HG03439 (cell line): Measurements from ENCODE around the gene PRSS8.
A peak's percentile ranks its signal among the peaks of the same experiment; 100 is the strongest.

Experiments used
- ATAC-seq: cut with Tn5 transposase; IDR thresholded peaks from one replicate; pipeline ENCODE4 v1.9.1; 2021; ENCODE audit warnings: mild to moderate bottlenecking, moderate library complexity; ENCODE audit not compliant: unreplicated experiment

PRSS8 gene

DNA sequence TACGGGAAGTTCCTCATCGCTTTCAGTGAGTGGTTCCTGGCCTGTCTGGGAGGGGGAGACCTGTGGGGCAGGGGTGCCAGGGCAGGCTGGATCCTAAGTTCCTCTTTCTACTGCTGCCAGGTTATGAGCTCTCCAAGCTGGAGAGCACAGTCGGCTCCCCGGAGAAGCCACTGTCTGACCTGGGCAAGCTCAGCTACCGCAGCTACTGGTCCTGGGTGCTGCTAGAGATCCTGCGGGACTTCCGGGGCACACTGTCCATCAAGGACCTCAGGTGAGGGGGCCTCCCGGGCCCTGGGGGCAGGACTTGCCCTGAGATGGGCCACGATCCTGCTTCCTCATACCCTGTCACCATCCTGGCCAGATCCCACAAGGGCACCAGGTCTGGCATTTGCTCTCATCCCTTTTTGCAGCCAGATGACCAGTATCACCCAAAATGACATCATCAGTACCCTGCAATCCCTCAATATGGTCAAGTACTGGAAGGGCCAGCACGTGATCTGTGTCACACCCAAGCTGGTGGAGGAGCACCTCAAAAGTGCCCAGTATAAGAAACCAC, 5.1 kb downstream of the PRSS8 start:
- ATAC-seq: no peak

GRCh38 chr16:31129568-31130335, 5.8 kb downstream of the PRSS8 start:
- ATAC-seq: no peak

DNA sequence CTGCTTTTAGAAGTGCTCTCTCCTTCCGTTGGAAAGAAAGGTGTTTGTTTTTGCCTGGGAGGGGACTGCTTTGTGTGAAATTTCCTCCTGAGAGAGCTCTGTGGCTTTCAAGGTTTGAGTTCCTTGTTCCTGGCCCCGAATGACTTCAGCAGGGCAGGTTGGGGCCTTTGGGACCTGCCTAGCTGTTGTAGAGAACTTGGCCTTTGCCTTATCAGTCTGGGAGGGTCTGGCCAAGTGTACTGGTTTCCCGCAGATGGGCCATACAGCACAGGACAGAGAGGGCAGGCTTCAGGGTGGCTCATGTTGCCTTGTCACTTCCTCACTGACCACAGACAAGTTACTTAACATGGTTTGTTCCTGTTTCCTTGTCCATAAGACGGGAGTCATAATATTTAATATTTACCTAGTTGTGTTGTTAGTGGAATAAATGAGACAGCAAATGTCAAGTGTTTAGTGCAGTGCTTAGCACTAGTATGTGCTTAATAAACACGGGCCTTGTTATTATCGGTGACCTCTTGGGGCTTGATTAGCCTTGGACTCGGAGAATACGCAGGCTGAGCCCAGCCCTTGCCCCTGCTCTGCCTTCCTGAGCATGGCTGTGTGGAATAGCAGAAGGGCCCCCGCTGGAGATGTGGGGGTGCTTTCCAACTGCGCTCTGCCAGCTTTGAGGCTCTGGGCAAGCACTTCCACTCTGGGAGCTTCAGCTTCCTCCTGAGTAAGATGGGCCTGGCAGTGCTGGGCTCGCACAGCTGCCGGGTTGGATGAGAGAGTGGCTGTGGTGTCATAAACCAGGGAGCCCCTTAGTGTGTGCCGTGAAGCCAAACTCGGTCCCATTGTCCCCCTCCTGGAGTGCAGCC, 6.6 kb downstream of the PRSS8 start:
- ATAC-seq: no peak

- no peak for ATAC-seq
Measured at GRCh38 chr16:31127182-31127581, 8.3 kb downstream of the PRSS8 start.

- ATAC-seq: no peak
Measured at GRCh38 chr16:31125844-31126243, 9.7 kb downstream of the PRSS8 start.

DNA sequence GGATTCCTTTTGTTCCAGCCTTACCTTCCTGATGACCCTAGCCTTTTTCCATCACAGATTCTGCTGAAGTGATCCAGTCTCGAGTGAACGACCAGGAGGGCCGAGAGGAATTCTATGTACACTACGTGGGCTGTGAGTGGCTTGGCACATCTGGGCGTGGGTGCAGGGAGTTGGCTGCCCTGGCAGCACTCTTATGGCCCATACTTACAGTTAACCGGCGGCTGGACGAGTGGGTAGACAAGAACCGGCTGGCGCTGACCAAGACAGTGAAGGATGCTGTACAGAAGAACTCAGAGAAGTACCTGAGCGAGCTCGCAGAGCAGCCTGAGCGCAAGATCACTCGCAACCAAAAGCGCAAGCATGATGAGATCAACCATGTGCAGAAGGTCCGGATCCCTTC, 15.4 kb downstream of the PRSS8 start:
- ATAC-seq: no peak

- peak; percentile 5 for ATAC-seq
Measured at GRCh38 chr16:31118223-31119155, 17.0 kb downstream of the PRSS8 start.

DNA sequence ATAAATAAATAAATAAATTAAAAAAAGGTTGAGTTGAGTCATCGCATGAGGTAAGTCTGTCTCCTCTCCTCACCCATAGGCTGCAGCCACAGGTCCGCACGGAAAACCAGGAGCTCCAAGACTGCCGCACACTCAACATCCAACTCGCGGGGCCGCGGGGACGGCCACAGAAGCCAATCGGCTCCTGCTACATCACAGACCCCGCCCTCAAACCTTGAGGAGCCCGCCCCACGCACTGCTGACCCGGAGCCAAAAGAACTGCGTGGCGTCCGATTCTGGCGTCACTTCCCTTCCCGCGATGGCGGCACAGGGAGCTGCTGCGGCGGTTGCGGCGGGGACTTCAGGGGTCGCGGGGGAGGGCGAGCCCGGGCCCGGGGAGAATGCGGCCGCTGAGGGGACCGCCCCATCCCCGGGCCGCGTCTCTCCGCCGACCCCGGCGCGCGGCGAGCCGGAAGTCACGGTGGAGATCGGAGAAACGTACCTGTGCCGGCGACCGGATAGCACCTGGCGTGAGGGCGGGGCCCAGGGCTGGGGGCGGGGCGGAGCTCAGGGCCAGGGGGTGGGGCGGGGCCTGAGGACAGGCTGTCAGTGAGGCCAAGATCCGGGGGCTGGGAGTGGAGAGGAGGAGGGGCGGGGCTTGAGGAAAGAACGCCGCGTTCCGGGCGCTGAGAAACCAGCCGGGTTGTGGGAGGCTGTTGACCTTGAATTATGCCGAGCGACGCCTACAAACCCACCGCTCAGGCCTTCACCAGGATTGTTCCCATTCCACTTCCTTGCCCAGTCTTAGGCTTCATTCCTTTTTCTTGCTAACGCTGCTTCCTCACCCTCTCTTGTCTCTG, 17.9 kb downstream of the PRSS8 start, which contains the start of gene KAT8:
Gene KAT8 (plus strand): TSS at position 281 of the 839 bp plus-strand sequence. CDS start 18 bp downstream, at position 299.
- ATAC-seq: peak; percentile 90

- ATAC-seq: no peak
Measured at GRCh38 chr16:31114468-31114867, 21.1 kb downstream of the PRSS8 start.

GRCh38 chr16:31113121-31114120, 22.1 kb downstream of the PRSS8 start:
- ATAC-seq: no peak

GRCh38 chr16:31112711-31113110, 22.8 kb downstream of the PRSS8 start:
- ATAC-seq: no peak

GRCh38 chr16:31111881-31112466, 23.6 kb downstream of the PRSS8 start:
- no peak for ATAC-seq

- no peak for ATAC-seq
Measured at GRCh38 chr16:31110106-31111034, 25.2 kb downstream of the PRSS8 start.

DNA sequence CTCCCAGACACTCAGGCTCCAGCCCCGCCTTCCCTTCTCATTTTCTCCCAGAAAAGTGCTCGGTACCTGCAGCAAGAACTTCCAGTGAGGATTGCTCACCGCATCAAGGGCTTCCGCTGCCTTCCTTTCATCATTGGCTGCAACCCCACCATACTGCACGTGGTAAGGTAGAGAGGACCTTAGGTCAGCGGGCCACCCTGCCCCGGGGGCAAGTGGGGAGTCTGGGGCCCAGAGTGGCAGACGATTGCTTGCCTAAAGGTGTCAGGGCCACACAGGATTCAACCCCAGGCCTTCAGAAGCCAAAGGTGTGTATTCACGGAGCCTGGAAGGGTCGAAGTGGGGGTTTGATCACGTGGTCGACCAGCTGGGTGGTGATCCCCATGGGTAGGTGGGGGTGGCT, 25.9 kb downstream of the PRSS8 start:
- ATAC-seq: no peak

- ATAC-seq: no peak
Measured at GRCh38 chr16:31108794-31109558, 26.6 kb downstream of the PRSS8 start.
